ENCODE measurements around the gene LDAH. TPM values are rescaled to one million over a fixed set of nuclear protein-coding genes. Genes with fewer than 3 reads are reported as not detected.

LDAH gene
- total RNA-seq, 1 experiment from 2014 or later, result 15.2 TPM

GRCh38 chr2:20755132-20755800, 67.6 kb downstream of the LDAH start:
- Histone ChIP-seq H3K27me3 (ENCODE audit: insufficient read depth, low read length) (no peaks in the 10 kb centered on the region), H3K9ac (ENCODE audit: extremely low read depth, insufficient read length, low read length) (no peak overlapping the region), H3K4me1 (ENCODE audit: insufficient read depth, low read length) (no peaks in the 10 kb centered on the region), H3K79me1 (ENCODE audit: insufficient read depth, low read depth, low read length, poor library complexity, severe bottlenecking) (no peaks in the 10 kb centered on the region), H3K23ac (ENCODE audit: insufficient read length, low read depth, low read length) (no peak overlapping the region), H2BK12ac (ENCODE audit: insufficient read length, low read depth, low read length) (no peak overlapping the region), H3K27ac (ENCODE audit: insufficient read length, low read depth, low read length) (no peak overlapping the region), H3K23me2 (ENCODE audit: insufficient read length, low read depth, low read length, poor library complexity, severe bottlenecking) (no peaks in the 10 kb centered on the region), H3K18ac (ENCODE audit: insufficient read length, low read depth, low read length) (no peak overlapping the region), H3K14ac (ENCODE audit: insufficient read depth, low read length) (no peak overlapping the region), H2BK120ac (ENCODE audit: low read depth, low read length, poor library complexity, severe bottlenecking) (no peak overlapping the region), H2BK5ac (ENCODE audit: insufficient read length, low read length) (no peak overlapping the region), H3T11ph (ENCODE audit: low read length) (no peak overlapping the region), H4K5ac (ENCODE audit: insufficient read length, low read depth, low read length) (no peak overlapping the region), H3K4me2 (ENCODE audit: insufficient read depth, insufficient read length, low read length) (no peak overlapping the region), H2AFZ (ENCODE audit: low read length) (no peak overlapping the region), H3K9me3 (ENCODE audit: control insufficient read depth, low read depth, low read length) (no peaks in the 10 kb centered on the region), H2BK15ac (ENCODE audit: low read depth, low read length) (no peak overlapping the region), H2AK5ac (ENCODE audit: insufficient read length, low read length) (no peak overlapping the region), H3K4ac (ENCODE audit: low read depth, low read length) (no peak overlapping the region), H4K20me1 (ENCODE audit: control insufficient read depth, insufficient read depth, insufficient read length) (no peaks in the 10 kb centered on the region), H4K91ac (ENCODE audit: insufficient read length, low read depth, low read length) (no peak overlapping the region), H4K8ac (replicated peaks; ENCODE audit: insufficient read length, low read depth, low read length) (no peak overlapping the region), H3K79me2 (ENCODE audit: insufficient read depth, low read length) (no peaks in the 10 kb centered on the region), H2BK20ac (ENCODE audit: low read depth, low read length, poor library complexity, severe bottlenecking) (no peak overlapping the region), H3K56ac (ENCODE audit: insufficient read length, low read depth, low read length) (no peak overlapping the region)
- H3K36me3 Mint-ChIP-seq (ENCODE audit: insufficient read depth in 1 of 3, low read depth in 3 of 3), result peaks cover 3 to 9% (median 6%) of the 10 kb centered on the region in 3 experiments
- H3K27me3 Mint-ChIP-seq (ENCODE audit: low read depth), result no peaks in the 10 kb centered on the region
- no peak for DNase-seq
- H3K27ac Mint-ChIP-seq, result no peak overlapping the region
- no peak overlapping the region for H3K4me3 Mint-ChIP-seq
- peaks cover 0 to 5% of the 10 kb centered on the region in 2 experiments; a peak in 2 of 5 replicates for H3K9me3 Mint-ChIP-seq
- peak; percentile 23; the same call in 1 of the 3 replicates for TF ChIP-seq CTCF (conservative IDR thresholded peaks at IDR 0.05)
- H3K4me1 Mint-ChIP-seq, result no peaks in the 10 kb centered on the region
